GM23338 (cell line): Measurements from ENCODE around the gene TNNC1. TPM values are rescaled to one million over a fixed set of nuclear protein-coding genes. Genes with fewer than 3 reads are reported as not detected.

Experiments
- ATAC-seq: fragments of 200-7000 bp; cut with Tn5 transposase; 3 replicates; pipeline ENCODE4 v1.9.1; 2020
- DNase-seq: peaks from one replicate; pipeline ENCODE4 v3.0.0-alpha.2; 2015; ENCODE audit warnings: low spot score
- H2AFZ ChIP-seq: fragments of 200-600 bp; sonication (generic); 2 replicates; pipeline ENCODE4 v1.8.0; 2016; ENCODE audit warnings: antibody characterized with exemption, mild to moderate bottlenecking, moderate library complexity
- H3F3A ChIP-seq: fragments of 200-600 bp; sonication (generic); replicated peaks from 2 replicates; pipeline ENCODE4 v1.8.0; 2017; ENCODE audit warnings: antibody characterized with exemption, mixed run types, low read depth
- H3K27ac ChIP-seq: fragments of 200-600 bp; sonication (generic); 2 replicates; pipeline ENCODE4 v1.6.1; 2016; ENCODE audit warnings: low read depth
- H3K27me3 ChIP-seq: fragments of 200-600 bp; sonication (generic); 2 replicates; pipeline ENCODE4 v1.8.0; 2016; ENCODE audit warnings: mild to moderate bottlenecking, mixed run types, moderate library complexity; ENCODE audit not compliant: insufficient read depth
- H3K36me3 ChIP-seq: fragments of 200-600 bp; sonication (generic); 2 replicates; pipeline ENCODE4 v1.8.0; 2016; ENCODE audit warnings: mild to moderate bottlenecking; ENCODE audit not compliant: insufficient read depth
- H3K4me1 ChIP-seq: fragments of 200-600 bp; sonication (generic); 2 replicates; pipeline ENCODE4 v1.8.0; 2016; ENCODE audit warnings: mild to moderate bottlenecking, moderate library complexity; ENCODE audit not compliant: insufficient read depth
- H3K4me2 ChIP-seq: fragments of 200-600 bp; sonication (generic); 2 replicates; pipeline ENCODE4 v1.7.1; 2017; ENCODE audit warnings: mixed run types
- H3K4me3 ChIP-seq: fragments of 200-600 bp; sonication (generic); 2 replicates; pipeline ENCODE4 v1.6.1; 2016; ENCODE audit warnings: mixed run types
- H3K79me2 ChIP-seq: fragments of 200-600 bp; sonication (generic); replicated peaks from 2 replicates; pipeline ENCODE4 v1.8.0; 2017; ENCODE audit warnings: mild to moderate bottlenecking; ENCODE audit not compliant: insufficient read depth
- H3K9me2 ChIP-seq: fragments of 200-600 bp; sonication (generic); 2 replicates; pipeline ENCODE4 v1.8.0; 2017; ENCODE audit not compliant: insufficient read depth
- H4K20me1 ChIP-seq: fragments of 200-600 bp; sonication (generic); replicated peaks from 2 replicates; pipeline ENCODE4 v1.8.0; 2017; ENCODE audit warnings: mild to moderate bottlenecking; ENCODE audit not compliant: insufficient read depth
- H3K27ac Mint-ChIP-seq: 2 replicates; pipeline ENCODE4 v1.8.0; 2020; ENCODE audit warnings: inconsistent platforms, mild to moderate bottlenecking, moderate library complexity, mixed read lengths
- H3K27me3 Mint-ChIP-seq: 3 replicates; pipeline ENCODE4 v1.8.0; 2022; ENCODE audit warnings: low read depth, mild to moderate bottlenecking, moderate library complexity, mixed read lengths, inconsistent platforms; ENCODE audit not compliant: insufficient read depth, poor library complexity
- H3K36me3 Mint-ChIP-seq: 3 replicates; pipeline ENCODE4 v1.8.0; 2021; ENCODE audit warnings: low read depth, mild to moderate bottlenecking, inconsistent platforms, moderate library complexity, mixed read lengths
- H3K4me1 Mint-ChIP-seq: 3 replicates; pipeline ENCODE4 v1.8.0; 2020; ENCODE audit warnings: mild to moderate bottlenecking, inconsistent platforms, mixed read lengths
- H3K4me3 Mint-ChIP-seq: 3 replicates; pipeline ENCODE4 v1.8.0; 2021; ENCODE audit warnings: moderate library complexity, mild to moderate bottlenecking, inconsistent platforms, mixed read lengths
- H3K9me3 Mint-ChIP-seq: 3 replicates; pipeline ENCODE4 v1.8.0; 2020; ENCODE audit warnings: moderate library complexity, mild to moderate bottlenecking, inconsistent platforms, mixed read lengths
- CREB1 ChIP-seq: fragments of 250-450 bp; sonication (Bioruptor Pico); IDR thresholded peaks from 2 replicates; pipeline ENCODE4 v1.5.0; 2020; ENCODE audit warnings: low read depth, mild to moderate bottlenecking, moderate library complexity
- CTCF ChIP-seq, 2 experiments: fragments of 200-600 bp in 1 of 2; sonication (generic) in 1 of 2; conservative IDR thresholded peaks; 2 replicates each; pipeline versions ENCODE4 v1.5.1 to v1.6.1; 2016 to 2017; ENCODE audit warnings: antibody characterized with exemption in 2 of 2, low read depth in 2 of 2, mild to moderate bottlenecking in 2 of 2, moderate library complexity in 1 of 2
- JUNB ChIP-seq: IDR thresholded peaks from one replicate; pipeline ENCODE4 v1.6.1; 2016; ENCODE audit warnings: antibody characterized with exemption; ENCODE audit not compliant: unreplicated experiment
- STAT1 ChIP-seq: IDR thresholded peaks from one replicate; pipeline ENCODE4 v1.6.1; 2016; ENCODE audit warnings: antibody characterized with exemption; ENCODE audit not compliant: unreplicated experiment
- ZNF114 ChIP-seq: fragments of 250-450 bp; sonication (Bioruptor Pico); IDR thresholded peaks from 2 replicates; pipeline ENCODE4 v1.5.0; 2020; ENCODE audit warnings: mild to moderate bottlenecking, moderate library complexity
- polyA plus RNA-seq: library from polyadenylated mRNA; unstranded; fragments of >200 nt; fragmentation: Nextera tagmentation; extraction: Ambion mirVana; gene quantifications from 2 replicates; pipeline ENCODE4 v1.2.1, GENCODE V29; 2016
- total RNA-seq: library from RNA; depleted of rRNA; stranded (reverse); fragments of >200 nt; shearing (Covaris generic); gene quantifications from 2 replicates; pipeline ENCODE4 v1.2.3, GENCODE V29; 2014
- TF ChIP-seq, protein P1 (sequence below): fragments of 250-450 bp; sonication (Bioruptor Pico); IDR thresholded peaks from 2 replicates; pipeline ENCODE4 v1.5.0; 2020; ENCODE audit warnings: mild to moderate bottlenecking, moderate library complexity
- TF ChIP-seq, protein P2 (sequence below): IDR thresholded peaks from 2 replicates; pipeline ENCODE4 v1.6.1; 2016; ENCODE audit warnings: antibody characterized with exemption

Gene TNNC1
- total and polyA plus RNA-seq, 2 experiments from 2014 or later = 6.5 to 6.9 TPM

GRCh38 chr3:52437326-52438103, 16.3 kb downstream of the TNNC1 start:
- Histone ChIP-seq H3K4me2 (no peak overlapping the region), H4K20me1 (no peaks in the 10 kb centered on the region), H3K4me1 (no peaks in the 10 kb centered on the region), H3F3A (no peaks in the 10 kb centered on the region), H3K27ac (no peak overlapping the region), H3K36me3 (no peaks in the 10 kb centered on the region), H3K79me2 (no peaks in the 10 kb centered on the region), H3K9me2 (no peaks in the 10 kb centered on the region), H2AFZ (no peak overlapping the region), H3K27me3 (no peaks in the 10 kb centered on the region), H3K4me3 (no peak overlapping the region)
- H3K27ac Mint-ChIP-seq = no peak overlapping the region
- TF ChIP-seq CTCF (conservative IDR thresholded peaks at IDR 0.05; ENCODE audit: low read depth in 2 of 2) (no peak), STAT1 (no peak)
- ATAC-seq (no peak), DNase-seq (no peak)
- no peak overlapping the region for H3K4me3 Mint-ChIP-seq
- H3K4me1 Mint-ChIP-seq = peaks cover 11% of the 10 kb centered on the region
- peaks cover 8% of the 10 kb centered on the region for H3K27me3 Mint-ChIP-seq
- no peaks in the 10 kb centered on the region; the same call in 2 of the 3 replicates for H3K36me3 Mint-ChIP-seq
- no peaks in the 10 kb centered on the region for H3K9me3 Mint-ChIP-seq

GRCh38 chr3:52436500-52437149, 17.2 kb downstream of the TNNC1 start:
- Histone ChIP-seq H4K20me1 (no peaks in the 10 kb centered on the region), H3K27ac (no peak overlapping the region), H3K4me2 (no peak overlapping the region), H3K36me3 (no peaks in the 10 kb centered on the region), H3K4me1 (no peaks in the 10 kb centered on the region), H3F3A (no peaks in the 10 kb centered on the region), H3K4me3 (no peak overlapping the region), H3K9me2 (no peaks in the 10 kb centered on the region), H3K79me2 (no peaks in the 10 kb centered on the region), H3K27me3 (no peaks in the 10 kb centered on the region), H2AFZ (no peak overlapping the region)
- Mint-ChIP-seq H3K27ac (no peak overlapping the region), H3K36me3 (no peaks in the 10 kb centered on the region; the same call in 2 of the 3 replicates), H3K27me3 (peaks cover 10% of the 10 kb centered on the region), H3K4me3 (no peak overlapping the region), H3K4me1 (peaks cover 11% of the 10 kb centered on the region), H3K9me3 (no peaks in the 10 kb centered on the region)
- DNase-seq = no peak
- ATAC-seq = peak; percentile 18; the same call in 2 of the 3 replicates
- TF ChIP-seq JUNB (no peak), CTCF (conservative IDR thresholded peaks at IDR 0.05; ENCODE audit: low read depth in 2 of 2) (no peak), ZNF114 (CRISPR knock-in tag) (no peak), CREB1 (CRISPR knock-in tag) (no peak)
- TF ChIP-seq, protein P1, sequence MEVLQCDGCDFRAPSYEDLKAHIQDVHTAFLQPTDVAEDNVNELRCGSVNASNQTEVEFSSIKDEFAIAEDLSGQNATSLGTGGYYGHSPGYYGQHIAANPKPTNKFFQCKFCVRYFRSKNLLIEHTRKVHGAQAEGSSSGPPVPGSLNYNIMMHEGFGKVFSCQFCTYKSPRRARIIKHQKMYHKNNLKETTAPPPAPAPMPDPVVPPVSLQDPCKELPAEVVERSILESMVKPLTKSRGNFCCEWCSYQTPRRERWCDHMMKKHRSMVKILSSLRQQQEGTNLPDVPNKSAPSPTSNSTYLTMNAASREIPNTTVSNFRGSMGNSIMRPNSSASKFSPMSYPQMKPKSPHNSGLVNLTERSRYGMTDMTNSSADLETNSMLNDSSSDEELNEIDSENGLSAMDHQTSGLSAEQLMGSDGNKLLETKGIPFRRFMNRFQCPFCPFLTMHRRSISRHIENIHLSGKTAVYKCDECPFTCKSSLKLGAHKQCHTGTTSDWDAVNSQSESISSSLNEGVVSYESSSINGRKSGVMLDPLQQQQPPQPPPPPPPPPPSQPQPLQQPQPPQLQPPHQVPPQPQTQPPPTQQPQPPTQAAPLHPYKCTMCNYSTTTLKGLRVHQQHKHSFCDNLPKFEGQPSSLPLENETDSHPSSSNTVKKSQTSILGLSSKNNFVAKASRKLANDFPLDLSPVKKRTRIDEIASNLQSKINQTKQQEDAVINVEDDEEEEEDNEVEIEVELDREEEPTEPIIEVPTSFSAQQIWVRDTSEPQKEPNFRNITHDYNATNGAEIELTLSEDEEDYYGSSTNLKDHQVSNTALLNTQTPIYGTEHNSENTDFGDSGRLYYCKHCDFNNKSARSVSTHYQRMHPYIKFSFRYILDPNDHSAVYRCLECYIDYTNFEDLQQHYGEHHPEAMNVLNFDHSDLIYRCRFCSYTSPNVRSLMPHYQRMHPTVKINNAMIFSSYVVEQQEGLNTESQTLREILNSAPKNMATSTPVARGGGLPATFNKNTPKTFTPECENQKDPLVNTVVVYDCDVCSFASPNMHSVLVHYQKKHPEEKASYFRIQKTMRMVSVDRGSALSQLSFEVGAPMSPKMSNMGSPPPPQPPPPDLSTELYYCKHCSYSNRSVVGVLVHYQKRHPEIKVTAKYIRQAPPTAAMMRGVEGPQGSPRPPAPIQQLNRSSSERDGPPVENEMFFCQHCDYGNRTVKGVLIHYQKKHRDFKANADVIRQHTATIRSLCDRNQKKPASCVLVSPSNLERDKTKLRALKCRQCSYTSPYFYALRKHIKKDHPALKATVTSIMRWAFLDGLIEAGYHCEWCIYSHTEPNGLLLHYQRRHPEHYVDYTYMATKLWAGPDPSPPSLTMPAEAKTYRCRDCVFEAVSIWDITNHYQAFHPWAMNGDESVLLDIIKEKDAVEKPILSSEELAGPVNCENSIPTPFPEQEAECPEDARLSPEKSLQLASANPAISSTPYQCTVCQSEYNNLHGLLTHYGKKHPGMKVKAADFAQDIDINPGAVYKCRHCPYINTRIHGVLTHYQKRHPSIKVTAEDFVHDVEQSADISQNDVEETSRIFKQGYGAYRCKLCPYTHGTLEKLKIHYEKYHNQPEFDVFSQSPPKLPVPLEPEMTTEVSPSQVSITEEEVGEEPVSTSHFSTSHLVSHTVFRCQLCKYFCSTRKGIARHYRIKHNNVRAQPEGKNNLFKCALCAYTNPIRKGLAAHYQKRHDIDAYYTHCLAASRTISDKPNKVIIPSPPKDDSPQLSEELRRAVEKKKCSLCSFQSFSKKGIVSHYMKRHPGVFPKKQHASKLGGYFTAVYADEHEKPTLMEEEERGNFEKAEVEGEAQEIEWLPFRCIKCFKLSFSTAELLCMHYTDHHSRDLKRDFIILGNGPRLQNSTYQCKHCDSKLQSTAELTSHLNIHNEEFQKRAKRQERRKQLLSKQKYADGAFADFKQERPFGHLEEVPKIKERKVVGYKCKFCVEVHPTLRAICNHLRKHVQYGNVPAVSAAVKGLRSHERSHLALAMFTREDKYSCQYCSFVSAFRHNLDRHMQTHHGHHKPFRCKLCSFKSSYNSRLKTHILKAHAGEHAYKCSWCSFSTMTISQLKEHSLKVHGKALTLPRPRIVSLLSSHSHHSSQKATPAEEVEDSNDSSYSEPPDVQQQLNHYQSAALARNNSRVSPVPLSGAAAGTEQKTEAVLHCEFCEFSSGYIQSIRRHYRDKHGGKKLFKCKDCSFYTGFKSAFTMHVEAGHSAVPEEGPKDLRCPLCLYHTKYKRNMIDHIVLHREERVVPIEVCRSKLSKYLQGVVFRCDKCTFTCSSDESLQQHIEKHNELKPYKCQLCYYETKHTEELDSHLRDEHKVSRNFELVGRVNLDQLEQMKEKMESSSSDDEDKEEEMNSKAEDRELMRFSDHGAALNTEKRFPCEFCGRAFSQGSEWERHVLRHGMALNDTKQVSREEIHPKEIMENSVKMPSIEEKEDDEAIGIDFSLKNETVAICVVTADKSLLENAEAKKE (CRISPR knock-in tag) = no peak
- TF ChIP-seq, protein P2, sequence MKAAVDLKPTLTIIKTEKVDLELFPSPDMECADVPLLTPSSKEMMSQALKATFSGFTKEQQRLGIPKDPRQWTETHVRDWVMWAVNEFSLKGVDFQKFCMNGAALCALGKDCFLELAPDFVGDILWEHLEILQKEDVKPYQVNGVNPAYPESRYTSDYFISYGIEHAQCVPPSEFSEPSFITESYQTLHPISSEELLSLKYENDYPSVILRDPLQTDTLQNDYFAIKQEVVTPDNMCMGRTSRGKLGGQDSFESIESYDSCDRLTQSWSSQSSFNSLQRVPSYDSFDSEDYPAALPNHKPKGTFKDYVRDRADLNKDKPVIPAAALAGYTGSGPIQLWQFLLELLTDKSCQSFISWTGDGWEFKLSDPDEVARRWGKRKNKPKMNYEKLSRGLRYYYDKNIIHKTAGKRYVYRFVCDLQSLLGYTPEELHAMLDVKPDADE = no peak
